HG03108 (cell line): Measurements from ENCODE around the gene ALG1.
A peak's percentile ranks its signal among the peaks of the same experiment; 100 is the strongest.

Source experiments
- ATAC-seq: cut with Tn5 transposase; IDR thresholded peaks from one replicate; pipeline ENCODE4 v1.9.1; 2021; ENCODE audit warnings: moderate library complexity; ENCODE audit not compliant: unreplicated experiment

ALG1 gene, protein sequence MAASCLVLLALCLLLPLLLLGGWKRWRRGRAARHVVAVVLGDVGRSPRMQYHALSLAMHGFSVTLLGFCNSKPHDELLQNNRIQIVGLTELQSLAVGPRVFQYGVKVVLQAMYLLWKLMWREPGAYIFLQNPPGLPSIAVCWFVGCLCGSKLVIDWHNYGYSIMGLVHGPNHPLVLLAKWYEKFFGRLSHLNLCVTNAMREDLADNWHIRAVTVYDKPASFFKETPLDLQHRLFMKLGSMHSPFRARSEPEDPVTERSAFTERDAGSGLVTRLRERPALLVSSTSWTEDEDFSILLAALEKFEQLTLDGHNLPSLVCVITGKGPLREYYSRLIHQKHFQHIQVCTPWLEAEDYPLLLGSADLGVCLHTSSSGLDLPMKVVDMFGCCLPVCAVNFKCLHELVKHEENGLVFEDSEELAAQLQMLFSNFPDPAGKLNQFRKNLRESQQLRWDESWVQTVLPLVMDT

DNA sequence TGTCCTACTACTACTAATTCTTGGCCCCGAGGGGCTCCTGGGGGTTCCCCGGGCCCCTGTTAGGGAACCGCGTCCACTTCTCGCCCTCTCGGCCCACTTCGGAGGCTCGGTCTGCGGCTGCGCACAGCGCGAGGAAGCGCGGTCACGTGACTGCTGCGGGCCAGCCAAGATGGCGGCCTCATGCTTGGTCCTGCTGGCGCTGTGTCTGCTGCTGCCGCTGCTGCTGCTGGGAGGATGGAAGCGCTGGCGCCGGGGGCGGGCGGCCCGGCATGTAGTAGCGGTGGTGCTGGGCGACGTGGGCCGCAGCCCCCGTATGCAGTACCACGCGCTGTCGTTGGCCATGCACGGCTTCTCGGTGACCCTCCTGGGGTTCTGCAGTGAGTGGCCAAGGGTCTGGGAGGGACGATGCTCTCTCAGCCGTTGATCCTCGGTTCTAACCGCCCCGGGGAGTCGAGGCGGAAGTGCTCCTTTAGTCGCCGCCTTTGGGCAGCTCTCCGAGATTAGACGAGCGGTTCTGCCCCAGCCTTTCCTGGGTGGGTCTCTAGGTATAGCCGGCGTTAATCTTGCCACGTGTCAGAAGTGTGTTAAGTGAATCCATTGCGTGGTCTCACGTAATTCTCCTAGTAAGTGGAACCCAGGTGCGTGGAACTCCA lies at the start of gene ALG1:
Gene ALG1 (plus strand): TSS at position 163 of the 653 bp plus-strand sequence. CDS start 7 bp downstream, at position 170.
- peak; percentile 77 for ATAC-seq

DNA sequence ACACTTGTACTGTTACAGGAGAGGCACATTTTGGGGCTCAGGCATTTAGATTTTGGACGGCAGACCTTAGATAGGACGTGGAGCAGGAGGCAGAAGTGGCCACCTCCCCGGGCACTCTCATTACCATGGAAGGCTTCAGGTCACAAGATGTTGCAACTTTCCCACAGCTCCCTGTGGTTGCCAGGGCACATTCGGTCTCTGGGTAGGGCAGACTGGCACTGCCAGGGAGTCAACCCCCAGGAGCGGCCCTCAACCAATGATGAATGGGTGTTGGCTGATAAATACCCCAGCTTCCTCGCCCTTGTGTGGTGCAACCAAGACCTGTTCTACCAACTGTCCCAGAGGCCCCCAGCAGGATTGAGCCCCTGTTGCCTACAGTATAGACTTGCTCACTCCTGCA lies 49.1 kb upstream of the ALG1 start:
- no peak for ATAC-seq

- no peak for ATAC-seq
Measured at GRCh38 chr16:5024632-5025031, 47.0 kb upstream of the ALG1 start.

DNA sequence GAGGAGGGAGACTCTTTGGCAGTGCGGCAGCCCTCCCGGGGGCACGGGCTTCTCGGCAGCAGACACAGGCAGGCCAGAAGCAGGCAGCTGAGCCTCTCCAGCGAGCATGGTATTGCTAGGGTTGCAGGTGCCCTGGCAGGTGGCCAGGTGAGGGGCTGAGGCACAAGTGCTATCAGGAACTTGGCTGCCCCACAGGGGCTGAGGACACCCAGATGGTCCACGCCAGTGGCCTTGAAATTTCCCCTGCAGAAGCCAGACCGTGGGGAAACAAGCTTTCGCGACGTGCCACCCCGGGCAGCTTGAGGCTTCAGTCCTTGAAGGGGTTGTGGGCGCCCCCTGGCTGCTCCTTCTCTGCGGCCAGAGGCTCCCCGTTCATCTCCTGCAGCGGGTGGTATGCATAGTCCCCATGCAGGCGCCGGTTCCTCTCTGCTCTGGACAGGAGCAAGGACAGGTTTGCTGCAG lies 46.4 kb upstream of the ALG1 start:
- ATAC-seq = no peak

GRCh38 chr16:5026664-5027063 lies 45.0 kb upstream of the ALG1 start:
- ATAC-seq = no peak

DNA sequence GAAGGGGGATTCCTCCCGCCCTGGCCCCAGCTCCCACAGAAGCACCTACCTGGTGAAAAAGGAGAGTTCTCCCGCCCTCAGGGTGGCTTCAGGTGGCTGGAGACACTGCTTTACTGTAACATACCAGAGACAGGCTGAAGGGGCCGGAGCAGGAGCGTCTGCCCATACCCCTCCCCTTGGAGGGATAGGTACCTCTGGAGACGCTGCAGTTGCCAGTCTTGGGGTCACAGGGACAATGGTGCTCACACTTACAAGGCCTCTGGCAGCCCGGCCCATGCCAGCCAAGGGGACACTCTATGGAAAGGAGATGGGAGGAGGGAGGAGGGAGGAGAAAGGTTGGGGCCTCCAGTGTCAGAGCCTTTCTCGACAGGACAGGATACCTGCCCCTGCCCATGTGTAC lies 44.6 kb upstream of the ALG1 start:
- ATAC-seq = no peak

DNA sequence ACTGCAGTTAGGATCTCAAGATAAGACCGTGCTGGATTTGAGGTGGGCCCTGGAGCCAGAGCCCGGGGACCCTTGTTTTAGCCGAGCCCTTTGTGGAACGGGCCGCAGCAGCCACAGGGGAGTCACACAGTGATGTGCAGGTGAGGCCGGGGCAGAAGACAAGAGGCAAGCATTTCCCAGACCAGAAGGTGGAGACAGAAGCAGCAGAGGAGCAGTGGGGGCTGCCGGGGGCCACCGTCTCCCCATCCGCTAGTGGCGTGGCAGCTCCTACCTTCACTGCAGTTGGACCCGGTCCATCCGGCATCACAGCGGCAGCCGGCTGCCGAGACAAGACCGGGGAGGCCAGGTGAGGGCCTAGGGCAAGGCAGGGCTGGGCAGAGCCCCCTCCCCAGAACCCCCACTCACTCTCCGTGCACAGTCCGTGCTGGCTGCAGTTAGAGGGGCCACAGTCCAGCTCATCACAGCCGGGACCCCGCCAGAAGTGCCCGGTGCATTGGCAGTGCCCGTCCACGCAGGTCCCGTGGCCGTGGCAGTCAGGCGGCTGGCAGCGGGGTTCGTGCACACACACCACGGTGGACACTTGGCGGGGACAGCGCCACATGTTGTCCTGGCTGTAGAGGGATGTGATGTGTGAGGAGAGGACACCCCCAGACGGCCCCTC lies 43.9 kb upstream of the ALG1 start:
- ATAC-seq = no peak

DNA sequence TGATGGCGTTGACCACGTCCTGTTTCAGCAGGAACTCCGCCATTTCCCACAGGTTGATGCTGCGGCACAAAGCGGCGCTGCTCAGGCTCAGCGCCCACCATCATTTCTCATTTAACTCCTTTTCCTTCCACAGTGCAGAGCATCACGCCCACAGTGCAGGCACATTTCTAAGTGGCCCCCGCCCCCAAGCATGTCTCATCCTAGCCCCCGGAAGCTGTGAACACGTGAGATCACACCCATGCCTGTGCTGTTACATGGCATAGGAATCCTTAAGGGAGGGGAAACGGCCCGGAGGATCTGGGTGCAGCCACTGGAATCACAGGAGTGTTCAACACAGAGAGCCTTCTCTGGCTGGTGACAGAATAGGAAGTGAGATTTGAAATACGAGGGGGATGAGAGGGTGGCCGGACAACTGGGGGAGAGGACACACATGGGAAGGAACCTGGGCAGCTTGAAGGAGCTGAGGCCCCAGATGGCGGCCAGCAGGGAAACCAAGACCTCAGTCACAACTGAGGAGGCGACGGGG lies 42.6 kb upstream of the ALG1 start:
- ATAC-seq = no peak

- ATAC-seq = no peak
Measured at GRCh38 chr16:5030251-5030870, 41.3 kb upstream of the ALG1 start.

GRCh38 chr16:5031601-5032000 lies 40.0 kb upstream of the ALG1 start:
- ATAC-seq = no peak

DNA sequence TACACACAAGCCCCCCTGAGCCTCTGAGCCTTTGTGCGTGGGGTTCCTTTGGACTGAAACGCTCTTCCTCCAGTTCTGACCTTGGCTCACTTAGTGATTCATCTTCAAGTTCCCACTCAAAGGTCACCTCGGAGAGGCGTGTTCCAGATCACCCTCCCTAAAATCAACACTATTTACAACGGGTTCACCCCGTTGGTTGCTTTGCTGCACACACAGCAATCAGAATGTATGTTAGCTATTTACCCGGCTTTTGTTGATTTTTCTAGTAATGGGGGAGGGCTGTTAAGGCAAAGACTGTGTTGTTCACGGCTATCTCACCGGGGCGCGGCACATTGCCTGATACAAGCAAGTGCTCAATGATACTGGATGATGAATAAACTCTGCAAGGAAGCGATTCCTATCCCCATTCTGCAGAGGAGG lies 38.9 kb upstream of the ALG1 start:
- ATAC-seq = no peak

DNA sequence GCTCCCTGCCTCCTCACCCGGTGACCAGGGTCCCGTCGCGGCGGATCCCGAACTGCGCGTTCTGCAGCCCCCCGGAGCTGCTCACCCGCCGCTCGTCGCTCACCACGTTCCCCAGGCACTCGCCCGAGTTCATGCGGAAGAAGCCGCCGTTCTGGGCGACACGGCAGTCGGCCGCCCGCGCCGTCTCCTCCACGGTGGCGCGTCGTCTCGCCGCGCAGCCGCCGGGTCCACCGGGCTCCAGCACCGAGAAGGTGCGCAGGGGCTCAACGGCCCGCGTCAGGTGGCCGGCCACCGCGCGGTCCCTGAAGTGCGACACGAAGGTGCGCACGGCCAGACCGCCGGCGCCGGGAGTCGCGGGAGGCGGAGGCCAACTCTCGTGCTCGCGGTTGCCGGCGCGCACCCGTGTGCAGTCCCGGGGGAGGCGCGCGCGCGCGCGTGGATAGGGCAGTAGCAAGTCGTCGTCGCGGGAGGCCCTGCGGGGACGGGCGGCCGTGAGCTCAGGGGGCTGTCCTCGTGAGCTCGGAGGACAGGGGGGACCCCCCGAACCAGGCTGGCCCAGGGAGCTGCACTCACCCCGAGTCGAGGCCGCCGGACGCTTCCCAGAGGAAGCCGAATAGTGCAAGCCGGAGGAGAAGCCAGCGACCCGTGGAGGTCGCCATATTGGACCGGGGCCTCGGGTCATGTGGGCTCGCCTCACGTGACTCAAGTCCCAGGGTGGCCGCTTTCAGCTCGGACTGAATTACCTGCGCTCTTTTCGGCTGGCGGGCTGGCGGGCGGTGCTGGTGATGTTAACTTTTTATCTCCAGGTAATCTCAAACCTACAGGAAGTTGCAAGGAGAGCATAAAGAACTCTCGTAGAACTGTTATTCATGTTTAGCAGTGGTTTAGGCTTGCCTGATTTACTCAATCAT lies 38.1 kb upstream of the ALG1 start, which contains the start of gene NAGPA:
Gene NAGPA (minus strand): TSS at position 680 of the 911 bp plus-strand sequence. CDS start 21 bp downstream, at position 659.
- peak; percentile 84 for ATAC-seq

- no peak for ATAC-seq
Measured at GRCh38 chr16:5034167-5034523, 37.5 kb upstream of the ALG1 start.

DNA sequence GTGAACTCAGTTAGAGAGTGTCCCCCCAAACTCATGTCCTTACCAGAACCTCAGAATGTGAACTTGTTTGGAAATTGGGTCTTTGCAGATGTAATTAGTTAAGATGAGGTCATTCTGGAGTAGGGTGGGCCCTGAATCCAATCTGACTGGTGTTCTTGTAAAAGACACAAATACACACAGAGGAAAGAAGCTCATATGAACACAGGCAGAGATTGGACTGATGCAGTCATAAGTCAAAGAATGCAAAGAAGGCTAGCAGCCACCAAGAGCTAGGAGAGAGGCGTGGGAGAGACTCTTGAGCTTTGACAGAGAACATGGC lies 35.8 kb upstream of the ALG1 start:
- ATAC-seq = no peak

DNA sequence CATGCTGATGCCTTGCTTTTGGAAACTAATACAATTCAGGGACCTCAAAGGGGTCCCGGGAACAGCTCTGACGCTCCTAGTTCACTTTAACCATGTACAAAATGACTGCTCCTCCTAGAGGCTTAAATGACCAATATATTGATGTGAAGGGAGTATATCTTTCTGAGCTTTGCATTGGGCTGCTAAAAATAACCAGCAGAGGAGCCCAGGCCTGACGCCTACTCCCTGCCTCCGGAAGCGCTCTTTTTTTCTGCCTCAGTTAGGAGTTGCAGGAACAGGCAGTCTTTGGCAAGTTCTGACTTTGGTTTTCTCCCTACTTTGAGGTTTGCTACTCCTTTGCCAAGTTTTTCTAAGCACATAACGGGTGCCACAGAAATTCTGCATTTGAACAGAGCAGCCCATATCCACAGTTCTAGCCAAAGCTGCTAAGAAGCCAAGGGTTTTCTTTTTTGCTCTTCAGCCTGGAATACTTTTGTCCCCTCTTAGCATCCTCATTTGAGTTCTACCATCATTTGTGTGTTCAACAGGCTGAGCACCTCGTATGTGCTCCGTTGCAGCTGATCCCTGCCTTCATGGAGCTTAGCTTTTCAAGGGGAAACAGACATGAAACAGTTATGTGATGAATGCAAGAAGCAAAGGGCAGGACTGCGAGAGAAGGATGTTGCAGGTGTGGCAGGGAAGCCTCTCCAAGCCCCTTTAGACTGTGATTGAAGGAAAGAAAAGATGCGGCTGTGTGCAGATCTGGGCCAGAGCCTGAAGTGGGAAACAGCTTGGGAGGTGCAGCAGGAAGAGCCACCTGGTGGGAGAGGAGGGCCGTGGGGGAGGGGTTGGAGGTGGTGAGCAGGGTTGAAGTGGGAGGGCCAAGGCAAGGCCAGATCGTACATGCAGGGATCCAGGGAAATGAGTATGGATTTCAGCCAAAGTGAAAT lies 35.2 kb upstream of the ALG1 start:
- ATAC-seq = no peak

DNA sequence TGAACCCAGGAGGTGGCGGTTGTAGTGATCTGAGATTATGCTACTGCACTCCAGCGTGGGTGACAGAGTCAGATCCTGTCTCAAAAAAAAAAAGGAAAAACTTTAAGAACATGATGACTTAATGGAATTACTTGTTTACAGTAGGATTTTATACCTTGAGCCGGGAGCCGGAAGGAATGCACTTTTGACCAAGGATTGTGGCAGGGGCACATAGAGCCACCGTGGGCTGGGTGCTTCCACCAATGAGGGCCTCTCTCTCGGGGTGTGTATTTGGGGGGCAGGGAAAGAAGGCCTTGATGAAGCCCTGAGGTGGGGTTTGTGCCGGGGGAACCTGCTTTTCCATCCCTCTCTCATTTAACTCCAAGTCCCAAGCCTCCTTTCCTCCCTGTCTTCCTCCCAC lies 31.2 kb upstream of the ALG1 start:
- ATAC-seq = no peak

DNA sequence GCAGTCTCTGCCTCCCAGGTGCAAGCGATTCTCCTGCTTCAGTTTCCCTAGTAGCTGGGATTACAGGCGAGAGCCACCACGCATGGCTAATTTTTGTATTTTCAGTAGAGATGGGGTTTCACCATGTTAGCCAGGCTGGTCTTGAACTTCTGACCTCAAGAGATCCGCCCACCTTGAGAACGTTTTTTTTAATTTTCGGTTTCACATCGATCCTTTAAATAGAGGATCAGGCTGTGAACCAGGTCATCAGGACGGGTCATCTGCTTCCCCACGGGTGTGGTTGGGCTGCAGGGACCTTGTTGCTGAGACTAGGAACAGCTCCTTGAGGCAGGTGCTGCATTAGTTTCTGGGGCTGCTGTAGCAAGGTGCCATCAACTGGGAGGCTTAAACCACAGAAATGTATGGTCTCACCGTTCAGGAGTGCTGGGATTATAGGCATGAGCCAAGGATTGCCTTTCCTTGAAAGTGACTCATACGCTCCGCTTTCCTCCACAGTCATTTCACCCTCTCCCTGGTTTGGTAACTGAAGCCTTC lies 30.0 kb upstream of the ALG1 start:
- no peak for ATAC-seq

DNA sequence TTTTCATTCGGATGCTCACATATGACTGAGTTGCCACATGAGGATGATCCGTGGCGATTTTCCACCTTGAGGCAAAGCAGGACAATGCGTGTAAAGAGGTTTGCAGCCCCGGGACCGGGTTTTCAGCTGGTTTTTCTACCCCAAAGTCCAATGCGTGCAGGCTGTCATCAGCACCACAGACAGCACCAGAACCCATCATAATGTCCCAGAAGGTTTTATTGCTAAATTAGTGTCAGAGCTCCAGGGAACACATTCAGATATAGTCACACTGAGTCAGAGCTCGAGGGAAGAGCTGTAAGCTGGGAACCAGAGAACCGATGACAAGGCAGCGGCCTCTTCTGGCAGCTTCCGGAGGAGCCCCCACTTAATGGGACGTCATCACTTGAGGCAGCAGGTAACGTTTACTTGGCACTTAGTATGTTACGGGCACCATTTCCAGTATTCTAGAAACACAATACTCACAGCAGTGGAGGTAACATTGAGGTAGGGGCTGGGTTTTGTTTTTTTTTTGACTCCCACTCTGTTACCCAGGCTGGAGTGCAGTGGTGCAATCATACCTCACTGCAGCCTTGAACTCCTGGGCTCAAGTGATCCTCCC lies 29.0 kb upstream of the ALG1 start:
- no peak for ATAC-seq
